K562 (cell line): ENCODE measurements around the gene CPNE2. TPM values are rescaled to one million over a fixed set of nuclear protein-coding genes. Genes with fewer than 3 reads are reported as not detected.

Experiments used
- ATAC-seq: fragments of 200-7000 bp; cut with Tn5 transposase; 3 replicates; pipeline ENCODE4 v1.9.1; 2020; ENCODE audit warnings: moderate library complexity
- BruUV-seq: library from RNA; stranded (reverse); fragments of 400-500 nt; replicated peaks from 2 replicates; lab custom pipeline; 2021; lab: Mats Ljungman, UMichigan
- CTCF ChIA-PET: fragments of 300-600 bp; formaldehyde crosslinking; extraction: SDS; loops from one replicate; lab custom pipeline; 2021; ENCODE audit warnings: low intra/inter-chr PET ratio; lab: Yijun Ruan, JAX
- POLR2A ChIA-PET: fragments of 300-600, 350-650 bp; sonication (Branson Sonifier 250); formaldehyde crosslinking; extraction: SDS; loops from one replicate; lab custom pipeline; 2021; ENCODE audit warnings: antibody characterized with exemption, inconsistent platforms; lab: Yijun Ruan, JAX
- DNase-seq, 4 experiments: peaks; one replicate each; pipeline versions ENCODE4 v3.0.0 to v3.0.0-alpha.2; 2011 to 2018; ENCODE audit warnings: low spot score in 3 of 4, mixed read lengths in 3 of 4; ENCODE audit errors: extremely low read depth in 1 of 4
- FAIRE-seq: peaks from 2 replicates; lab custom pipeline; 2011; peaks lifted over from hg19 to GRCh38; lab: Jason Lieb, UNC
- H2AFZ ChIP-seq: 2 replicates; pipeline ENCODE4 v1.6.0; 2011; ENCODE audit warnings: low read depth, low read length, control low read depth, inconsistent platforms
- H3K27ac ChIP-seq: fragments of 200-600 bp; 3 replicates; pipeline ENCODE4 v1.8.0; 2011; ENCODE audit warnings: low read depth, mild to moderate bottlenecking, control low read depth, inconsistent platforms, low read length, moderate library complexity, mixed read lengths; ENCODE audit errors: extremely low read depth
- H3K27me3 ChIP-seq, 2 experiments: fragments of 300-600 bp in 1 of 2; 2 replicates in 1 of 2; 3 replicates in 1 of 2; pipeline versions ENCODE4 v1.6.0 to v1.8.0; 2011; ENCODE audit warnings: inconsistent platforms in 2 of 2, low read length in 2 of 2, mild to moderate bottlenecking in 1 of 2, mixed read lengths in 1 of 2, moderate library complexity in 1 of 2; ENCODE audit not compliant: control insufficient read depth in 2 of 2, insufficient read depth in 2 of 2
- H3K36me3 ChIP-seq: fragments of 300-600 bp; 3 replicates; pipeline ENCODE4 v1.8.0; 2011; ENCODE audit warnings: mild to moderate bottlenecking, low read length, inconsistent platforms; ENCODE audit not compliant: control insufficient read depth, insufficient read depth
- H3K4me1 ChIP-seq, 2 experiments: fragments of 200-600 bp in 1 of 2; replicated peaks in 1 of 2; 2 replicates in 1 of 2; 3 replicates in 1 of 2; pipeline versions ENCODE4 v1.5.1 to v1.8.0; 2011; ENCODE audit warnings: inconsistent platforms in 2 of 2, low read length in 2 of 2, mild to moderate bottlenecking in 1 of 2, mixed read lengths in 1 of 2, moderate library complexity in 1 of 2; ENCODE audit not compliant: control insufficient read depth in 2 of 2, insufficient read depth in 2 of 2
- H3K4me2 ChIP-seq: 2 replicates; pipeline ENCODE4 v1.6.1; 2011; ENCODE audit warnings: low read length, control low read depth, inconsistent platforms, mixed read lengths; ENCODE audit not compliant: insufficient read depth
- H3K4me3 ChIP-seq: fragments of 200-600 bp; sonication (generic), shearing (Covaris generic); 2 replicates; pipeline ENCODE4 v1.5.1; 2016; ENCODE audit warnings: control low read depth, inconsistent platforms
- H3K79me2 ChIP-seq: fragments of 200-600 bp; 3 replicates; pipeline ENCODE4 v1.8.0; 2011; ENCODE audit warnings: low read length, inconsistent platforms; ENCODE audit not compliant: control insufficient read depth, insufficient read depth
- H3K9ac ChIP-seq, 2 experiments: 2 replicates each; pipeline versions ENCODE4 v1.6.0 to v1.6.1; 2011; ENCODE audit warnings: low read depth in 2 of 2, low read length in 2 of 2, control low read depth in 1 of 2, inconsistent platforms in 1 of 2, mild to moderate bottlenecking in 1 of 2, mixed read lengths in 1 of 2; ENCODE audit not compliant: insufficient read depth in 1 of 2
- H3K9me1 ChIP-seq: one replicate; pipeline ENCODE4 v1.6.0; 2011; ENCODE audit warnings: inconsistent platforms, mild to moderate bottlenecking, low read length, moderate library complexity; ENCODE audit not compliant: control insufficient read depth, insufficient read depth
- H3K9me3 ChIP-seq: replicated peaks from 2 replicates; pipeline ENCODE4 v1.5.1; 2011; ENCODE audit warnings: low read depth, low read length, inconsistent platforms; ENCODE audit not compliant: control insufficient read depth, insufficient read depth
- H4K20me1 ChIP-seq: replicated peaks from 2 replicates; pipeline ENCODE4 v1.6.1; 2011; ENCODE audit warnings: low read length, inconsistent platforms, mixed read lengths; ENCODE audit not compliant: control insufficient read depth, insufficient read depth
- FOXJ2 ChIP-seq: fragments of 200-800 bp; sonication (Bioruptor generic); IDR thresholded peaks from 2 replicates; pipeline ENCODE4 v1.6.1; 2016; ENCODE audit warnings: missing genetic modification characterization, missing compliant biosample characterization
- GTF3C2 ChIP-seq: IDR thresholded peaks from 3 replicates; pipeline ENCODE4 v1.6.1; 2011; ENCODE audit warnings: borderline replicate concordance, mild to moderate bottlenecking, moderate library complexity; ENCODE audit not compliant: insufficient read length; ENCODE audit errors: extremely low read depth
- HDAC2 ChIP-seq: fragments of 450-650 bp; IDR thresholded peaks from 2 replicates; pipeline ENCODE4 v1.6.1; 2016; ENCODE audit warnings: mild to moderate bottlenecking
- HOMEZ ChIP-seq: fragments of 250-450 bp; sonication (Bioruptor Pico); IDR thresholded peaks from 2 replicates; pipeline ENCODE4 v1.4.0; 2020; ENCODE audit warnings: mild to moderate bottlenecking, moderate library complexity
- MBD2 ChIP-seq: sonication (generic); IDR thresholded peaks from 2 replicates; pipeline ENCODE4 v1.6.1; 2016; ENCODE audit warnings: low read depth, borderline replicate concordance
- MIER1 ChIP-seq: fragments of 450-650 bp; IDR thresholded peaks from 2 replicates; pipeline ENCODE4 v1.6.1; 2016; ENCODE audit warnings: antibody characterized with exemption, mild to moderate bottlenecking, low read depth
- PHF8 ChIP-seq: fragments of 200-600 bp; sonication (generic); IDR thresholded peaks from 2 replicates; pipeline ENCODE4 v1.6.1; 2012; ENCODE audit warnings: mixed run types, mild to moderate bottlenecking, inconsistent platforms, low read length, moderate library complexity, borderline replicate concordance
- PKNOX1 ChIP-seq: fragments of 450-650 bp; IDR thresholded peaks from 2 replicates; pipeline ENCODE4 v1.6.1; 2016
- POU5F1 ChIP-seq: fragments of 150-350 bp; IDR thresholded peaks from 2 replicates; pipeline ENCODE4 v1.6.1; 2014; ENCODE audit warnings: borderline replicate concordance, low read length, low read depth, mild to moderate bottlenecking; ENCODE audit not compliant: partially characterized antibody
- PYGO2 ChIP-seq: fragments of 450-650 bp; IDR thresholded peaks from 2 replicates; pipeline ENCODE4 v1.6.1; 2016; ENCODE audit warnings: mild to moderate bottlenecking, missing genetic modification characterization, moderate library complexity, missing compliant biosample characterization
- RBM25 ChIP-seq: fragments of 200-400 bp; formaldehyde crosslinking; IDR thresholded peaks from 2 replicates; pipeline ENCODE4 v1.6.1; 2018; ENCODE audit warnings: low read length, low read depth, moderate library complexity; ENCODE audit not compliant: severe bottlenecking
- SMAD2 ChIP-seq: fragments of 150-350 bp; IDR thresholded peaks from 2 replicates; pipeline ENCODE4 v1.6.1; 2014; ENCODE audit warnings: low read depth, mild to moderate bottlenecking, low read length
- ZBTB34 ChIP-seq: fragments of 250-450 bp; sonication (Bioruptor Pico); IDR thresholded peaks from 2 replicates; pipeline ENCODE4 v1.8.0; 2021; ENCODE audit warnings: mild to moderate bottlenecking, moderate library complexity
- ZFP36 ChIP-seq: fragments of 150-350 bp; IDR thresholded peaks from 2 replicates; pipeline ENCODE4 v1.6.1; 2018; ENCODE audit warnings: low read length, low read depth; ENCODE audit not compliant: partially characterized antibody
- ZFPM2 ChIP-seq: fragments of 250-450 bp; sonication (Bioruptor Pico); IDR thresholded peaks from 2 replicates; pipeline ENCODE4 v1.5.1; 2022; ENCODE audit warnings: mild to moderate bottlenecking
- ZNF311 ChIP-seq: fragments of 250-450 bp; sonication (Bioruptor Pico); IDR thresholded peaks from 2 replicates; pipeline ENCODE4 v1.4.0; 2020; ENCODE audit warnings: mild to moderate bottlenecking, moderate library complexity
- ZNF75A ChIP-seq: fragments of 450-650 bp; formaldehyde crosslinking; IDR thresholded peaks from 2 replicates; pipeline ENCODE4 v1.4.0; 2020; ENCODE audit warnings: mild to moderate bottlenecking
- WGBS: fragments of 100-300 bp; shearing (Covaris generic); methylation state at CpG from one replicate; pipeline ENCODE4 v1.1.6; 2016; ENCODE audit warnings: low coverage, mixed read lengths; ENCODE audit not compliant: insufficient coverage; ENCODE audit errors: missing lambda C conversion rate; 5-methylcytosine and 5-hydroxymethylcytosine counted together
- in situ Hi-C: fragments of 300-500 bp; cut with MboI; formaldehyde crosslinking; loops from 4 replicates; pipeline ENCODE4 v1.15.0; 2018; ENCODE audit warnings: inconsistent platforms, mixed read lengths
- intact Hi-C: fragments of 100-400 bp; cut with micrococcal nuclease; formaldehyde crosslinking; loops from 2 replicates; pipeline ENCODE4 v1.14.2; 2022
- polyA plus RNA-seq, 8 experiments: library from polyadenylated mRNA; depleted of rRNA in 4 of 8; stranded (reverse) in 5 of 8; unstranded in 3 of 8; fragments of >200 nt; fragmentation: Nextera tagmentation in 2 of 8; fragmentation: Illumina TruSeq in 1 of 8; extraction: Ambion mirVana in 2 of 8; extraction: Trizol in 1 of 8; gene quantifications; 2 replicates each; pipeline versions ENCODE4 v1.2.1 to v1.2.3, GENCODE V29; 2011 to 2014; ENCODE audit warnings: inconsistent platforms in 1 of 8, missing spikeins in 1 of 8
- total RNA-seq, 7 experiments: library from RNA; depleted of rRNA in 6 of 7; stranded (reverse); fragments of >200 nt in 6 of 7; fragmentation: Illumina TruSeq in 2 of 7; extraction: Trizol in 2 of 7; gene quantifications; 2 replicates each; pipeline versions ENCODE4 v1.2.1 to v1.2.3, GENCODE V29; 2011 to 2021; ENCODE audit warnings: low replicate concordance in 1 of 7

Gene CPNE2
- total and polyA plus RNA-seq, 9 of the 15 experiments (the other 6 are each of a cell fraction or from before 2014, with no cell fraction given) = 3.0 to 13.9 (median 8.6) TPM

GRCh38 chr16:57054338-57054737 is 38.0 kb upstream of the CPNE2 start:
- no peak for DNase-seq
- H3K27ac ChIP-seq = no peak overlapping the region
- peaks cover 49 to 62% of the 10 kb centered on the region in 2 experiments for H3K27me3 ChIP-seq
- no peaks in the 10 kb centered on the region for H3K9me3 ChIP-seq
- H4K20me1 ChIP-seq = no peaks in the 10 kb centered on the region
- no peaks in the 10 kb centered on the region for H3K9me1 ChIP-seq
- POLR2A ChIA-PET = interaction anchor here (0.5 kb wide), 1 partner anchor 121 kb away, joined by 3 read pairs; no protein-coding TSS in a partner anchor
- no peak overlapping the region for H2AFZ ChIP-seq
- intact Hi-C loops = no loop called here
- no peak overlapping the region for H3K4me2 ChIP-seq
- FAIRE-seq = no peak
- WGBS = 0% methylated on average over 5 of the region's 5 CpGs
- CTCF ChIA-PET = no interaction called here
- no peak for ATAC-seq
- in situ Hi-C loops = no loop called here
- H3K79me2 ChIP-seq = no peaks in the 10 kb centered on the region
- BruUV-seq = no TSS peak
- no peaks in the 10 kb centered on the region for H3K36me3 ChIP-seq
- H3K4me1 ChIP-seq = peaks cover 0 to 3% of the 10 kb centered on the region in 2 experiments; a peak in 1 of 5 replicates
- H3K4me3 ChIP-seq = no peak overlapping the region
- no peak overlapping the region for H3K9ac ChIP-seq
- TF ChIP-seq HDAC2 (no peak), ZBTB34 (CRISPR knock-in tag) (no peak), RBM25 (peak; percentile 80), PYGO2 (tag) (no peak), MIER1 (no peak), ZNF75A (CRISPR knock-in tag) (no peak), ZNF311 (CRISPR knock-in tag) (no peak), PHF8 (no peak), SMAD2 (no peak), ZFP36 (peak; percentile 72), PKNOX1 (no peak), MBD2 (no peak), ZFPM2 (CRISPR knock-in tag) (no peak), POU5F1 (no peak), FOXJ2 (tag) (no peak), HOMEZ (no peak), GTF3C2 (no peak)
